Left ventricle myocardium inferior (tissue), 1 donor: ENCODE results near the gene BCAM. TPM values are rescaled to one million over a fixed set of nuclear protein-coding genes. Genes with fewer than 3 reads are reported as not detected.

Experiments
- DNase-seq: peaks from one replicate; pipeline ENCODE4 v3.0.0-alpha.2; 2020
- H3K27ac ChIP-seq: fragments of 200-600 bp; replicated peaks from 2 replicates; pipeline ENCODE4 v1.8.0; 2021
- H3K27me3 ChIP-seq: fragments of 200-600 bp; 2 replicates; pipeline ENCODE4 v1.8.0; 2021; ENCODE audit warnings: low read depth
- H3K36me3 ChIP-seq: fragments of 200-600 bp; 2 replicates; pipeline ENCODE4 v1.8.0; 2021
- H3K4me1 ChIP-seq: fragments of 200-600 bp; 2 replicates; pipeline ENCODE4 v1.8.0; 2021
- H3K4me3 ChIP-seq: fragments of 200-600 bp; 2 replicates; pipeline ENCODE4 v1.8.0; 2021; ENCODE audit warnings: mild to moderate bottlenecking, moderate library complexity
- H3K9me3 ChIP-seq: fragments of 200-600 bp; replicated peaks from 2 replicates; pipeline ENCODE4 v1.8.0; 2021
- CTCF ChIP-seq: fragments of 200-600 bp; IDR thresholded peaks from 2 replicates; pipeline ENCODE4 v1.8.0; 2021; ENCODE audit warnings: antibody characterized with exemption, mild to moderate bottlenecking, borderline replicate concordance
- intact Hi-C: fragments of 100-400 bp; cut with micrococcal nuclease; formaldehyde crosslinking; loops from one replicate; pipeline ENCODE4 v1.11.0; 2022
- total RNA-seq: library from RNA; stranded (reverse); fragmentation: NEBNext Ultra II Directional; extraction: Animal tissue kit (Norgen Biotek cat#: 25700); gene quantifications from one replicate; pipeline ENCODE4 v1.2.1, GENCODE V29; 2021
- donor health status: DM: no; HTN: yes; CAD: no; lungs with severe emphysema.

The BCAM gene
- total RNA-seq, 1 donor from 2014 or later: 91.9 TPM

- no peak for DNase-seq
- no peak for TF ChIP-seq CTCF
- Histone ChIP-seq H3K4me1 (peaks cover 27% of the 10 kb centered on the region), H3K27ac (no peak overlapping the region), H3K4me3 (no peak overlapping the region), H3K36me3 (peaks cover 57% of the 10 kb centered on the region), H3K27me3 (no peaks in the 10 kb centered on the region), H3K9me3 (no peaks in the 10 kb centered on the region)
- intact Hi-C loops: no loop called here
These were observed 5.6 kb downstream of the BCAM start for GRCh38 chr19:44814517-44814916.

GRCh38 chr19:44816301-44816700, 7.4 kb downstream of the BCAM start:
- Histone ChIP-seq H3K4me3 (no peak overlapping the region), H3K9me3 (no peaks in the 10 kb centered on the region), H3K27ac (no peak overlapping the region), H3K27me3 (no peaks in the 10 kb centered on the region), H3K4me1 (peaks cover 19% of the 10 kb centered on the region), H3K36me3 (peaks cover 54% of the 10 kb centered on the region)
- DNase-seq: no peak
- intact Hi-C loops: no loop called here
- TF ChIP-seq CTCF: no peak

GRCh38 chr19:44817725-44818465, 9.0 kb downstream of the BCAM start:
- intact Hi-C loops: no loop called here
- H3K4me3 ChIP-seq: no peak overlapping the region
- peaks cover 39% of the 10 kb centered on the region for H3K36me3 ChIP-seq
- no peaks in the 10 kb centered on the region for H3K27me3 ChIP-seq
- H3K9me3 ChIP-seq: no peaks in the 10 kb centered on the region
- H3K27ac ChIP-seq: no peak overlapping the region
- TF ChIP-seq CTCF: no peak
- H3K4me1 ChIP-seq: peaks cover 23% of the 10 kb centered on the region
- no peak for DNase-seq

GRCh38 chr19:44818466-44819031, 9.6 kb downstream of the BCAM start:
- Histone ChIP-seq H3K36me3 (peaks cover 32% of the 10 kb centered on the region), H3K4me1 (peaks cover 30% of the 10 kb centered on the region), H3K4me3 (no peak overlapping the region), H3K9me3 (no peaks in the 10 kb centered on the region), H3K27ac (no peak overlapping the region), H3K27me3 (no peaks in the 10 kb centered on the region)
- no peak for DNase-seq
- intact Hi-C loops: no loop called here
- no peak for TF ChIP-seq CTCF

GRCh38 chr19:44819246-44819832, 10.4 kb downstream of the BCAM start:
- Histone ChIP-seq H3K4me1 (peaks cover 30% of the 10 kb centered on the region), H3K27ac (no peak overlapping the region), H3K36me3 (peaks cover 24% of the 10 kb centered on the region), H3K9me3 (no peaks in the 10 kb centered on the region), H3K4me3 (no peak overlapping the region), H3K27me3 (no peaks in the 10 kb centered on the region)
- intact Hi-C loops: no loop called here
- no peak for DNase-seq
- TF ChIP-seq CTCF: no peak
